ENCODE results near the gene NLN. TPM values are rescaled to one million over a fixed set of nuclear protein-coding genes. Genes with fewer than 3 reads are reported as not detected.

Gene NLN
- total and polyA plus RNA-seq, 2 of the 13 experiments (the other 11 are each of a cell fraction or from before 2014, with no cell fraction given): 11.9 to 36.7 TPM

DNA sequence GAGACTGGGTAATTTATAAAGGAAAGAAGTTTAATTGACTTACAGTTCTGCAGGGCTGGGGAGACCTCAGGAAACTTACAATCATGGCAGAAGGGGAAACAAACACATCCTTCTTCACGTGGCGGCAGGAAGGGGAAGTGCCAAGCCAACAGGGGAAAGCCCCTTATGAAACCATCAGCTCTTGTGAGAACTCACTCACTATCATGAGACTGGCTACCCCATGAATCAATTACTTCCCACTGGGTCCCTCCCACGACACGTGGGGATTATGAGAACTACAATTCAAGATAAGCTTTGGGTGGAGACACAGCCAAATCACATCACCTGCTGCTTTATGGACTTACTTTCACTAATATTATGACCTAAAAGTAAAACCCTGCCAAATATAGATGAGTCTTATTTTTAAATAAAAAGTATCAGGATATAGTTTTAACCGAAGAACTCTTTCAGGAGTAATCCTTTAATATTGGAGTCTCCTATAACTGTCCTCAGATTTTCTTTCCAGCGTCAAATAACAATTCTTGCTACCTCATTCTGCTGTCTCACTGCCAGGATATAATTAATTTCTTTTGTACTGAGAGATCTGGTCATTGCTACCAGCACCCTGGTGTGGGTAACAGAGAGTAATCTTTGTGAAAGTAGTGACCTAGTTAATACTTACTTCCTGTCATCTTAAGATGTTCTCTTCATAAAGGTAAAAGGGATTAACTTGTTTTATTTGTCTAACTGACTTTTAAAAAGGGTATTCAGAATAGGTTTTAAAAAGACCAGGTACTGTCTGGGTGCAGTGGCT, 68.6 kb downstream of the NLN start (continued):
- TF ChIP-seq, protein P1, sequence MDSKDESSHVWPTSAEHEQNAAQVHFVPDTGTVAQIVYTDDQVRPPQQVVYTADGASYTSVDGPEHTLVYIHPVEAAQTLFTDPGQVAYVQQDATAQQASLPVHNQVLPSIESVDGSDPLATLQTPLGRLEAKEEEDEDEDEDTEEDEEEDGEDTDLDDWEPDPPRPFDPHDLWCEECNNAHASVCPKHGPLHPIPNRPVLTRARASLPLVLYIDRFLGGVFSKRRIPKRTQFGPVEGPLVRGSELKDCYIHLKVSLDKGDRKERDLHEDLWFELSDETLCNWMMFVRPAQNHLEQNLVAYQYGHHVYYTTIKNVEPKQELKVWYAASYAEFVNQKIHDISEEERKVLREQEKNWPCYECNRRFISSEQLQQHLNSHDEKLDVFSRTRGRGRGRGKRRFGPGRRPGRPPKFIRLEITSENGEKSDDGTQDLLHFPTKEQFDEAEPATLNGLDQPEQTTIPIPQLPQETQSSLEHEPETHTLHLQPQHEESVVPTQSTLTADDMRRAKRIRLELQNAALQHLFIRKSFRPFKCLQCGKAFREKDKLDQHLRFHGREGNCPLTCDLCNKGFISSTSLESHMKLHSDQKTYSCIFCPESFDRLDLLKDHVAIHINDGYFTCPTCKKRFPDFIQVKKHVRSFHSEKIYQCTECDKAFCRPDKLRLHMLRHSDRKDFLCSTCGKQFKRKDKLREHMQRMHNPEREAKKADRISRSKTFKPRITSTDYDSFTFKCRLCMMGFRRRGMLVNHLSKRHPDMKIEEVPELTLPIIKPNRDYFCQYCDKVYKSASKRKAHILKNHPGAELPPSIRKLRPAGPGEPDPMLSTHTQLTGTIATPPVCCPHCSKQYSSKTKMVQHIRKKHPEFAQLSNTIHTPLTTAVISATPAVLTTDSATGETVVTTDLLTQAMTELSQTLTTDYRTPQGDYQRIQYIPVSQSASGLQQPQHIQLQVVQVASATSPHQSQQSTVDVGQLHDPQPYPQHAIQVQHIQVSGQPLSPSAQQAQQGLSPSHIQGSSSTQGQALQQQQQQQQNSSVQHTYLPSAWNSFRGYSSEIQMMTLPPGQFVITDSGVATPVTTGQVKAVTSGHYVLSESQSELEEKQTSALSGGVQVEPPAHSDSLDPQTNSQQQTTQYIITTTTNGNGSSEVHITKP (CRISPR knock-in tag; IDR thresholded peaks at IDR 0.05; ENCODE audit: low read depth): no peak

DNA sequence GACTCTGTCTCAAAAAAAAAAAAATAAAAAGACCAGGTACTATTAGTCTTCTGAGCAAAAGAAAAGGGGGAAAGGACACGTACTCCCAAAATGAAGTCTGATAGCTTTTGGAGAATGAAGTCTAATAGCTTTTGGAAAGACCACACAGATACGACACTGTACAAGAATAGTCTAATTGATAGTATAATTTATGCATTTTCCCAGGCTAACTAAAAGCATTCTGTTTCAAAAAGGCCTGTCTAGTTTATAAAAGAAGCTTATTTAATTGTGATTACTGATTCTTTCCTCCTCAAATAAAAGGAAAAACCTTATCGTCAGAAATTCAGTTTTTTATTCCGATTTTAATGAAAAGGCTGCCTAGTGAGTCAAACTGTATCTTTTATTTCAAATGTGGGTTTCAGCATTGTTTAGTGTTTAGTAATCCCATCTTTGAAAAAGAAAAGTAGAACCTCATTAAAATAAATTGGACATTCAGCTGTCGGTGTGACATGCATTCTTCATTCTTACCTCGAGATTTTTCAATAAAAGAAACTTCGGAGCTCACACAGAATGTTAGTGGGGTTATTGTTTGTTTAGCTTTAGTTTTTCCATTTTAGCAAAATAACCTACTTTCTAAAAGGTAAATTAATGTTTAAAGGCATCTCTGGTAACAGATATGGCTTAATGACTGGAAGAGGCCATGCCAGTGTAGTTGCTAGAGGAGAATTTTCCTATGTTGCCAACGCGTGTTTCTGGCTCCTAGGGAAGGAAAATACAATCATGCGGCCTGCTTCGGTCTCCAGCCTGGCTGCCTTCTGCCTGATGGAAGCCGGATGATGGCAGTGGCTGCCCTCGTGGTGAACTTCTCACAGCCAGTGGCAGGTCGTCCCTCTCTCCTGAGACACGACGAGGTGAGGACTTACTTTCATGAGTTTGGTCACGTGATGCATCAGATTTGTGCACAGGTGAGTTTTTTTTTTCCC, 70.0 kb downstream of the NLN start:
- Histone ChIP-seq H3K4me1 (ENCODE audit: insufficient read depth, low read length) (no peaks in the 10 kb centered on the region), H4K20me1 (ENCODE audit: insufficient read depth, low read length) (no peaks in the 10 kb centered on the region), H3K9me3 (ENCODE audit: low read length) (no peaks in the 10 kb centered on the region), H2AFZ (ENCODE audit: low read length) (no peak overlapping the region), H3K9ac (ENCODE audit: insufficient read depth, low read depth, low read length) (no peak overlapping the region), H3K79me2 (ENCODE audit: insufficient read depth, low read length) (no peaks in the 10 kb centered on the region), H3K27me3 (ENCODE audit: control insufficient read depth in 1 of 2, insufficient read depth in 2 of 2, low read length in 2 of 2) (no peaks in the 10 kb centered on the region), H3K4me3 (replicated peaks in 1 of 3; ENCODE audit: insufficient read depth in 1 of 3, low read depth in 2 of 3, low read length in 3 of 3) (no peak overlapping the region), H3K27ac (ENCODE audit: extremely low read length, insufficient read depth, low read length) (no peak overlapping the region), H3K36me3 (replicated peaks in 1 of 2; ENCODE audit: control insufficient read depth in 1 of 2, insufficient read depth in 2 of 2, low read length in 2 of 2) (peaks cover 11 to 20% of the 10 kb centered on the region in 2 experiments; a peak in 4 of 5 replicates), H3K4me2 (ENCODE audit: low read depth, low read length) (no peak overlapping the region)
- ATAC-seq (no peak), DNase-seq (ENCODE audit: low spot score) (no peak), FAIRE-seq (no peak)
- ChIA-PET CTCF (ENCODE audit: low intra/inter-chr PET ratio, low total read pairs) (no interaction called here), POLR2A (no interaction called here)
- intact Hi-C loops (cut with micrococcal nuclease; ENCODE audit: unreplicated experiment) (no loop called here), in situ Hi-C loops (cut with HindIII; ENCODE audit: extremely low pct_ligation_motif_present, low pct_unique_long_range_greater_than_20kb) (no loop called here)
- no TSS peak for BruUV-seq (replicated peaks)
- 98% methylated on average over 17 of the region's 17 CpGs for WGBS (ENCODE audit: low lambda C conversion rate)
- TF ChIP-seq PRMT3 (CRISPR knock-in tag; IDR thresholded peaks at IDR 0.05; ENCODE audit: borderline replicate concordance, low read depth) (no peak), ZNF883 (CRISPR knock-in tag; IDR thresholded peaks at IDR 0.05; ENCODE audit: not compliant biosample characterization) (no peak), ZNF543 (CRISPR knock-in tag; IDR thresholded peaks at IDR 0.05) (no peak), ZNF674 (CRISPR knock-in tag; IDR thresholded peaks at IDR 0.05; ENCODE audit: low read depth) (no peak), ZNF549 (CRISPR knock-in tag; IDR thresholded peaks at IDR 0.05) (no peak), ZBTB7B (CRISPR knock-in tag; IDR thresholded peaks at IDR 0.05) (no peak), KMT2B (CRISPR knock-in tag; IDR thresholded peaks at IDR 0.05) (no peak), ZNF367 (CRISPR knock-in tag; IDR thresholded peaks at IDR 0.05; ENCODE audit: borderline replicate concordance) (no peak), ZFAT (CRISPR knock-in tag; conservative IDR thresholded peaks at IDR 0.05) (no peak), ZNF260 (CRISPR knock-in tag; IDR thresholded peaks at IDR 0.05; ENCODE audit: borderline replicate concordance, low read depth) (no peak), HMG20B (CRISPR knock-in tag; conservative IDR thresholded peaks at IDR 0.05) (no peak), ATRX (CRISPR knock-in tag; IDR thresholded peaks at IDR 0.05; ENCODE audit: borderline replicate concordance) (no peak), ZNF607 (CRISPR knock-in tag; IDR thresholded peaks at IDR 0.05; ENCODE audit: borderline replicate concordance) (no peak), ZNF275 (CRISPR knock-in tag; IDR thresholded peaks at IDR 0.05; ENCODE audit: borderline replicate concordance) (no peak), NR1H2 (CRISPR knock-in tag; IDR thresholded peaks at IDR 0.05; ENCODE audit: borderline replicate concordance, low read depth) (no peak)

Data from HepG2 (cell line).